ENCODE measurements around the gene ROR2. TPM values are rescaled to one million over a fixed set of nuclear protein-coding genes. Genes with fewer than 3 reads are reported as not detected.

The ROR2 gene
- total and polyA plus RNA-seq, 4 donors: 2.7 to 32.3 (median 9.2) TPM

DNA sequence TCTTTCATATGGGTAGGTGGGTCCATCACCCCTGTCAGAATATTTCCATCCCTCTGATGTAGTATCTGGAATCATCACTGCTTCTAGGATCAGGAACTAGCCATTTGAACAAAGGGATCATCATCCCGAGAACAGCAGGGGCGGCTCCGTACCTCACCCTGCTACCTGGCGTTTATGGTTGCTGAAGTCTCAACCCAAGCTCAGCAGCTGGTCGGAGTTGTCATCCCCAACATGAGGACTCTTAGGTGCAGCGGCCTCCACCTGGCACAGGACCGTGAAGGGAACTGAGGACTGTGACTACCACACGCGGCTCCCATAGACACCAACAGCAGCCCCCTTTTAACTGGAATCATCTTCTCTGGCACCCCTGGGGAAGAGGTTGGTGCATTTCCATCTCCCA lies 35.1 kb downstream of the ROR2 start:
- peaks cover 0 to 5% (median 4%) of the 10 kb centered on the region in 5 donors for H3K4me1 ChIP-seq (ENCODE audit: control insufficient read depth in 5 of 5, insufficient read depth in 5 of 5, low read length in 5 of 5)
- 96 to 98% methylated on average over 9 of the region's 9 CpGs for WGBS, 2 donors
- ATAC-seq (ENCODE audit: insufficient read depth, low FRiP score): no peak
- H3K9me3 ChIP-seq (ENCODE audit: control insufficient read depth in 4 of 4, insufficient read depth in 3 of 4, low read length in 3 of 4): peaks cover 0 to 3% (median 0%) of the 10 kb centered on the region in 4 donors
- DNase-seq: no peak
- H3K4me3 ChIP-seq: no peak overlapping the region
- H3K27me3 ChIP-seq (ENCODE audit: control insufficient read depth in 3 of 3, insufficient read depth in 3 of 3, low read length in 2 of 3): no peaks in the 10 kb centered on the region
- no peak overlapping the region for H3K27ac ChIP-seq (ENCODE audit: low read depth in 1 of 2, low read length in 1 of 2)
- no peak overlapping the region for H3K9ac ChIP-seq (ENCODE audit: insufficient read depth in 1 of 2, low read length in 2 of 2)
- TF ChIP-seq, protein P1, sequence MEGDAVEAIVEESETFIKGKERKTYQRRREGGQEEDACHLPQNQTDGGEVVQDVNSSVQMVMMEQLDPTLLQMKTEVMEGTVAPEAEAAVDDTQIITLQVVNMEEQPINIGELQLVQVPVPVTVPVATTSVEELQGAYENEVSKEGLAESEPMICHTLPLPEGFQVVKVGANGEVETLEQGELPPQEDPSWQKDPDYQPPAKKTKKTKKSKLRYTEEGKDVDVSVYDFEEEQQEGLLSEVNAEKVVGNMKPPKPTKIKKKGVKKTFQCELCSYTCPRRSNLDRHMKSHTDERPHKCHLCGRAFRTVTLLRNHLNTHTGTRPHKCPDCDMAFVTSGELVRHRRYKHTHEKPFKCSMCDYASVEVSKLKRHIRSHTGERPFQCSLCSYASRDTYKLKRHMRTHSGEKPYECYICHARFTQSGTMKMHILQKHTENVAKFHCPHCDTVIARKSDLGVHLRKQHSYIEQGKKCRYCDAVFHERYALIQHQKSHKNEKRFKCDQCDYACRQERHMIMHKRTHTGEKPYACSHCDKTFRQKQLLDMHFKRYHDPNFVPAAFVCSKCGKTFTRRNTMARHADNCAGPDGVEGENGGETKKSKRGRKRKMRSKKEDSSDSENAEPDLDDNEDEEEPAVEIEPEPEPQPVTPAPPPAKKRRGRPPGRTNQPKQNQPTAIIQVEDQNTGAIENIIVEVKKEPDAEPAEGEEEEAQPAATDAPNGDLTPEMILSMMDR (IDR thresholded peaks at IDR 0.05; ENCODE audit: control extremely low read depth, extremely low read depth): no peak
- H3K36me3 ChIP-seq (ENCODE audit: control insufficient read depth in 4 of 4, insufficient read depth in 4 of 4, low read length in 4 of 4): peaks cover 0 to 7% (median 0%) of the 10 kb centered on the region in 4 donors

DNA sequence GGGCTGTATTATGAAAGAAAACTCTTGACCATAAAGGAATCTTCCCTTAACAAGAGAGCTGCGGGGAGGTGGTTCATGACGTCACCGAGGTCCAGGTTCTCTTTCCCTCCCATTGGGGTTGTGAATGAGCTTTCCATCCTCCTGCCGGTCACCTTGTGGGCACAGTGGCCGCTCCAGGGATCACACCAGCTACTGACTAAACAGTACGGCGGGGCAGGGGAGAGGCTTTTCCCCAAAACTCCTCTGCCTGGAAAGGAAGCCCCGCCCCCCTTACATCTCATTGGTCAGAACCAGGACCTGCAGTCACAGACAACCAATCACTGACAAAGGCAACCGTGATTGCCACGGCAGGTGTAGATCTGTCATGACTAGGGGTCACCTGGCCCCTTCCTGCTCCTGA lies 35.6 kb downstream of the ROR2 start:
- WGBS, 2 donors: 95 to 97% methylated on average over 10 of the region's 10 CpGs
- DNase-seq (no peak), ATAC-seq (ENCODE audit: insufficient read depth, low FRiP score) (no peak)
- no peak overlapping the region for H3K4me3 ChIP-seq
- no peaks in the 10 kb centered on the region for H3K27me3 ChIP-seq (ENCODE audit: control insufficient read depth in 3 of 3, insufficient read depth in 3 of 3, low read length in 2 of 3)
- no peak overlapping the region for H3K27ac ChIP-seq (ENCODE audit: low read depth in 1 of 2, low read length in 1 of 2)
- no peak overlapping the region for H3K9ac ChIP-seq (ENCODE audit: insufficient read depth in 1 of 2, low read length in 2 of 2)
- peaks cover 0 to 3% (median 0%) of the 10 kb centered on the region in 4 donors for H3K9me3 ChIP-seq (ENCODE audit: control insufficient read depth in 4 of 4, insufficient read depth in 3 of 4, low read length in 3 of 4)
- peaks cover 0 to 7% (median 0%) of the 10 kb centered on the region in 4 donors for H3K36me3 ChIP-seq (ENCODE audit: control insufficient read depth in 4 of 4, insufficient read depth in 4 of 4, low read length in 4 of 4)
- H3K4me1 ChIP-seq (ENCODE audit: control insufficient read depth in 5 of 5, insufficient read depth in 5 of 5, low read length in 5 of 5): peaks cover 0 to 4% (median 0%) of the 10 kb centered on the region in 5 donors
- TF ChIP-seq, protein P1 (IDR thresholded peaks at IDR 0.05; ENCODE audit: control extremely low read depth, extremely low read depth): no peak

DNA sequence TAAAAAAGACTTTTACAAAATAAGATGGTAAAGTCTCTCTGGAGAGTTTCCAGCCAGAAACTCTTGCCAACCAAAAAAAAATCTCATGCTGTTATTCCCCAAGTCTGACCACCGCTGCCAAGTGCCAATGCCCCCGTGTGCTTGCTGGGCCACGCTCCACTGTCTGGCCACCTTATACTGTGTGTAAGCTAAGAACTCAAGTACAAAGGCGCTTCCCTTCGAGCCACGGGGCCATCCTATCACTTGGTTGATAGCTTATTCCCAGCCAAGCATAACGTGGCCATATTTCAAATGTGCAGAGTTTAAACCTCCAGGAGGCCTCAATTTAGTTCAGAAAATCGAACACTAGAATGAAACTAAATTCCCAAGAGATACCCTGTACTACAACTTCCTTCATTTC lies 36.0 kb downstream of the ROR2 start:
- Histone ChIP-seq H3K4me1 (ENCODE audit: control insufficient read depth in 5 of 5, insufficient read depth in 5 of 5, low read length in 5 of 5) (peaks cover 0 to 7% (median 2%) of the 10 kb centered on the region in 5 donors), H3K27ac (ENCODE audit: low read depth in 1 of 2, low read length in 1 of 2) (no peak overlapping the region), H3K9ac (ENCODE audit: insufficient read depth in 1 of 2, low read length in 2 of 2) (no peak overlapping the region), H3K9me3 (ENCODE audit: control insufficient read depth in 4 of 4, insufficient read depth in 3 of 4, low read length in 3 of 4) (peaks cover 0 to 3% (median 0%) of the 10 kb centered on the region in 4 donors), H3K4me3 (no peak overlapping the region), H3K36me3 (ENCODE audit: control insufficient read depth in 4 of 4, insufficient read depth in 4 of 4, low read length in 4 of 4) (peaks cover 0 to 7% (median 0%) of the 10 kb centered on the region in 4 donors), H3K27me3 (ENCODE audit: control insufficient read depth in 3 of 3, insufficient read depth in 3 of 3, low read length in 2 of 3) (no peaks in the 10 kb centered on the region)
- DNase-seq (no peak), ATAC-seq (ENCODE audit: insufficient read depth, low FRiP score) (no peak)
- 87 to 93% methylated on average over 8 of the region's 8 CpGs for whole genome bisulfite sequencing, 2 donors
- TF ChIP-seq, protein P1 (IDR thresholded peaks at IDR 0.05; ENCODE audit: control extremely low read depth, extremely low read depth): no peak

DNA sequence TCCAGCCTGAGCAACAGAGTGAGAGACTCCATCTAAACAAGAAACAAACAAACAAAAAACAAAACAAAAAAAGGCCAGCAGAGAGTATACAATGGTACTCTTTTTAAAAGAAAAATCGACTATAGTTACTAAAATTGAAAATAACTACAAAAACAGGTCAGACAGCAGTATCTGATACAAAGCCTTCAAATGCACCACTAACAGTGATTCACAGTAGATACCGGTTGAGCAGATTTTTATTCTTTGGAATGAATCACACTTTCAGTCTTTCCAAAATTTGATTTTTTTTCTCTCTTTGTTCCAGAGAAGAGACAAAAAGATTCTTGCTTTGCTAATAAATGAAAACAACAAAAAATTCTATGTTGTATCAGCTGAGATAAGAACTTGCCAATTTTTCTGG lies 36.9 kb downstream of the ROR2 start:
- no peak for ATAC-seq (ENCODE audit: insufficient read depth, low FRiP score)

More for the DNA sequence above, 36.9 kb downstream of the ROR2 start:
- Histone ChIP-seq H3K9ac (ENCODE audit: insufficient read depth in 1 of 2, low read length in 2 of 2) (no peak overlapping the region), H3K4me3 (no peak overlapping the region), H3K36me3 (ENCODE audit: control insufficient read depth in 4 of 4, insufficient read depth in 4 of 4, low read length in 4 of 4) (peaks cover 0 to 7% (median 0%) of the 10 kb centered on the region in 4 donors), H3K27me3 (ENCODE audit: control insufficient read depth in 3 of 3, insufficient read depth in 3 of 3, low read length in 2 of 3) (no peaks in the 10 kb centered on the region), H3K27ac (ENCODE audit: low read depth in 1 of 2, low read length in 1 of 2) (no peak overlapping the region), H3K4me1 (ENCODE audit: control insufficient read depth in 5 of 5, insufficient read depth in 5 of 5, low read length in 5 of 5) (peaks cover 0 to 15% (median 5%) of the 10 kb centered on the region in 5 donors), H3K9me3 (ENCODE audit: control insufficient read depth in 4 of 4, insufficient read depth in 3 of 4, low read length in 3 of 4) (peaks cover 0 to 2% (median 0%) of the 10 kb centered on the region in 4 donors)
- 86 to 96% methylated on average over 2 of the region's 2 CpGs for WGBS, 2 donors
- TF ChIP-seq, protein P1 (IDR thresholded peaks at IDR 0.05; ENCODE audit: control extremely low read depth, extremely low read depth): no peak
- DNase-seq: no peak

All from lung (tissue), 12 donors.